HG02981 (cell line): ENCODE results near the gene MERTK.
"Not testable (repeated sequence)": the region's sequence is repeated elsewhere in the genome, so short reads cannot be mapped to it uniquely, and the experiment has no call there.

ENCODE experiments used
- ATAC-seq: cut with Tn5 transposase; IDR thresholded peaks from one replicate; pipeline ENCODE4 v1.9.1; 2021; ENCODE audit warnings: mild to moderate bottlenecking, moderate library complexity; ENCODE audit not compliant: unreplicated experiment

The MERTK gene

GRCh38 chr2:112065966-112066365, 167.6 kb downstream of the MERTK start:
- no peak for ATAC-seq

- ATAC-seq = not testable (repeated sequence)
These were observed 171.4 kb downstream of the MERTK start for GRCh38 chr2:112069794-112070193.

GRCh38 chr2:112073875-112074274, 175.5 kb downstream of the MERTK start:
- ATAC-seq = no peak

GRCh38 chr2:112074506-112074905, 176.1 kb downstream of the MERTK start:
- no peak for ATAC-seq

- ATAC-seq = no peak
These were observed 177.3 kb downstream of the MERTK start for GRCh38 chr2:112075490-112076260.

GRCh38 chr2:112077814-112078213, 179.4 kb downstream of the MERTK start:
- no peak for ATAC-seq
